ENCODE measurements around the gene EME2.
A peak's percentile ranks its signal among the peaks of the same experiment; 100 is the strongest.

EME2 gene

DNA sequence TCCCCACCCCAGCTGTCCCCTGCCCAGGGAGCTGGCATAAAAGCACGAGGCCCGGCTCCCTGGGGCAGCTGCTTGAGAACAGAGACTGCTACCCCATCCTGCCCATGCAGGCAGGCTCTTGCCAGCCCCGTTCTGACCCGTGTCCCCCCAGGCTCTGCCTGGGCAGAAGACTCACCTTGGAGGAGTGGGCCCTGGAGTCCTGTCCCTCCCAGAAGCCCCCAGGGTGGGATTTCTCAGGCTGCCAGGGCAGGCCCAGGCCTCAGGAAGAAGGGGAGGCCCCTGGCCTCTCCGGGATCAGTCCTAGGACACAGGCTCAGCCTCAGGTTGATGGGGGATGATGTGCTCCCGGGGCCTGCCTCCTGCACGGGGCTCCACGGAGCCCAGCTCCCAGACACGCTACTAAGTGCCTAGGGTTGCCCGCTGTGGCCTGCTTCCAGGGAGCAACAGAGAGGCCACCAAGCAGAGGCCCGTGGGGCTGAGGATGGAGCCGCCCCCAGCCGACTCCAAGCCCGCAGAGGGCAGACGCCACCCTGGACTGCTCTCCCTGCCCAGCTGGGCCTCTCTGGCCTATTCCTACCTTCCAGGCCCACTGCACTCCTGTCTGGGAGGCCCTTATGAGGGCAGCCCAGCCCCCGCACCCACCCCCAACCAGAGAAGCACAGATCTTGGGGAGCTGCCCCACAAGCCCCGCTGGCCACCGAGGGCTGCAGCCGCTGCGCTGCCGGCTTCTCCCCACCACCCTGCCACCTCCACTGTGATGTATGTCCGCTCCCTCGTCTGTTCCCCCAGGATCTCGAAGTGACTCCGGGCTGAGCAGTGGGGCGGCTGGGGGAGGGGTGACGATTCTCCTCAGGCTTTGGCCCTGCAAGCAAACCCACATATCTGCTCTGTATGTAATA lies 3.0 kb upstream of the EME2 start:
- Mint-ChIP-seq H3K27ac (no peak overlapping the region), H3K4me1 (peaks cover 9% of the 10 kb centered on the region), H3K36me3 (peaks cover 6% of the 10 kb centered on the region)

DNA sequence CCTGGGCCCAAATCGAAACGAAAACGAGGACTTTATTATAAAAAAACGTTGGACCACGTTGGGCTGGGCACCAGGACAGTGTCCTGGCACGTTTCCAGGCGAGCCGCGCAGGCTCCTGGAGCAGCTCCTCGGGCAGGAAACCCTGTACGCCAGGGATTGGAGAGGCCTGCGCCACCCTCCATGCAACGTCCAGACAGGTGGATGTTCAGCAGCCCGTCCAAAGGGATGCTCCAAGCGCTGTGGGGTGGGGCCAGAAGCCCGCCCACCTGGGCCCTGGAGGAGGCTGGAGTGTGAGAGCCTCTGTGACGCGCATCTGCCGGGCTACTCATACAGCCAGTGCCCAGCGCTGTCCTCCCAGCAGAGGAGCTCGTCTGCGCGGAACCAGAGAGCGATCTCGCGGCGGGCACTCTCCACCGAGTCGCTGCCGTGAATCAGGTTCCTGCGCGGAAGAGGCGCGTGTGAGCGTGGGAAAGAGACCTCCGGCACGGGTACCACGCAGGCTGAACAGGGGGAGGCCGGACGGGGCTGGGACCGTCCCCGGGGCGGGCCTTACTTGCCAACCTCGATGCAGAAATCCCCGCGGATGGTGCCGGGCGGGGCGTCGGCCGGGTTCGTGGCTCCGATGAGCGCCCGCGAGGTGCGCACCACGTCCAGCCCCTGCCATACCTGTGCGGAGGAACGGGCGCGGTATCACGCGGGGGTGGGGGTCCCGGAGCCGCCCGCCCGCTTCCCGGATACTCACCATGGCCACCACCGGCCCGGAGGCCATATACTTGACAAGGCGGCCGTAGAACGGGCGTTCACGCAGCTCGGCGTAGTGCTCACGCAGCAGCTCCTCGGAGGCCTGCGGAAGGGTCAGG lies 2.1 kb upstream of the EME2 start:
- H3K27ac Mint-ChIP-seq = peak overlapping the region; percentile 72
- H3K4me1 Mint-ChIP-seq = peaks cover 9% of the 10 kb centered on the region
- peak overlapping the region; percentile 82 for H3K4me3 Mint-ChIP-seq
- H3K27me3 Mint-ChIP-seq = no peaks in the 10 kb centered on the region
- no peaks in the 10 kb centered on the region for H3K9me3 Mint-ChIP-seq
- peaks cover 5% of the 10 kb centered on the region for H3K36me3 Mint-ChIP-seq

More for the DNA sequence above, 3.0 kb upstream of the EME2 start:
- Mint-ChIP-seq H3K4me3 (peak overlapping the region; percentile 82), H3K9me3 (no peaks in the 10 kb centered on the region), H3K27me3 (no peaks in the 10 kb centered on the region)

- Mint-ChIP-seq H3K27me3 (no peaks in the 10 kb centered on the region), H3K27ac (peak within 1 kb of the TSS; percentile 99), H3K9me3 (no peaks in the 10 kb centered on the region), H3K4me3 (peak within 1 kb of the TSS; percentile 96), H3K36me3 (peaks cover 5% of the 10 kb centered on the region), H3K4me1 (peaks cover 9% of the 10 kb centered on the region)
Observed at GRCh38 chr16:1771188-1771863, 1.3 kb upstream of the EME2 start, which contains the start of gene NME3. Gene NME3 (minus strand): TSS chr16:1771543. CDS start chr16:1771534, 9 bp downstream.

DNA sequence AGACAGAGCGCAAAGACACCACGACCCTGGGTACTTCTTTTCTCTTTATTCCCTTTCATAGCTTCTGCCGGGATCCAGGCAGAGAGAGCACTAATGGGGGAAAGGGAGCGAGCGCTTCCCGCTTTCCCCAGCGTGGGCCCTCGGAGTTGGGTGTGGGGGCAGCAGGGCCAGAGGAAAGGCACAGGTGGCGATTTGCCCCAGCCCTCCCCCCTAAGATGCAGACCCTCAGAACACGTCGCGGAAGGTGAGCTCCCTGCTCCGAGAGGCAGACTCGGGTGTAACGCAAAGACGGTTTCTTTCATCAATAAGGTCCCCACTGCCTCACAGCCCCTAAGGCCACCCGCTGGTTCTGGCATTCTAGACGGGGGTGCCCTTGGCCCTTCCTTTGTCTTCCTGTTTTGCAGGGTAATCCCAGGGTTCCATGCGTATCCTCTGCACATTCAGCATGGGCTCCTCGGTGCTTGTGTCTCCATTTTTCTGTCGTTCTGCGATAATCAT lies 697 bp upstream of the EME2 start:
- Mint-ChIP-seq H3K36me3 (peaks cover 5% of the 10 kb centered on the region), H3K4me3 (peak overlapping the region; percentile 96), H3K27me3 (no peaks in the 10 kb centered on the region), H3K4me1 (peaks cover 9% of the 10 kb centered on the region), H3K27ac (peak overlapping the region; percentile 99), H3K9me3 (no peaks in the 10 kb centered on the region)

DNA sequence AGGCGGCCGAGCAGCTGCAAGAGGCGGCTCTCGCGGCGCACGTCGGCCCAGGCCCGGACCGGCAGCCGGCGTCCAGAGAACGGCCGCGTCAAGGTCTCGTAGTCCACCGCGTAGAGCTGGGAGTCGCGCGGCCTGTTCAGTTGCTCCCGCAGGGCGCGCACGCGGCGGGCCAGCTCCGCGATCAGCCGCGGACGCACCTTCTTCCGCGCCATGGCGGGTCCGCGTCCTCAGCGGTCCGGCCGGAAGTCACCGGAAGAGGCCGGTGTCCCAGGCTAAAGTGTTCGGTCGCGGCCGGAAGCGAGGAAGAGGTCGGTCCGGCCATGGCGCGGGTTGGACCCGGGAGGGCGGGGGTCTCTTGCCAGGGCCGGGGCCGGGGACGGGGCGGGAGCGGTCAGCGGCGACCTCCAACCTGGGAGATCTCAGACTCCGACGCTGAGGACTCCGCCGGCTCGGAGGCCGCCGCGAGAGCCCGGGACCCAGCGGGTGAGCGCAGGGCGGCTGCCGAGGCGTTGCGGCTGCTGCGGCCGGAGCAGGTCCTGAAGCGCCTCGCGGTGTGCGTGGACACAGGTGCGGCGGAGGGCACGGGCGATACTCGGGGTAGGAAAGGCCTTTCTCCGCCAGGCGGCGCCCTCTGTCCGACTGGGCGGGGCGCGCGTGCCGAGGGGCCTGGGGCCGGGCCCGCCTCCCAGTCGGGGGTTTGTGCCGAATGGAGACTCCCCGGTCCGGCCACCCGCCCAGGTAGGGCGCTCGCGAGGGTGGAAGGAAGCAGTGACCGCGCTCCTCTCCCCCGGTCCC lies 495 bp downstream of the EME2 start, which contains the start of gene MRPS34:
TSS of gene MRPS34 (minus strand) at position 227 of the 795 bp plus-strand sequence. CDS start at position 212, 15 bp downstream.
- Mint-ChIP-seq H3K4me1 (peaks cover 9% of the 10 kb centered on the region), H3K27ac (peak within 1 kb of the TSS; percentile 99), H3K27me3 (no peaks in the 10 kb centered on the region), H3K4me3 (peak within 1 kb of the TSS; percentile 96), H3K36me3 (peaks cover 3% of the 10 kb centered on the region), H3K9me3 (no peaks in the 10 kb centered on the region)

- peak overlapping the region; percentile 96 for H3K4me3 Mint-ChIP-seq
- H3K36me3 Mint-ChIP-seq = peaks cover 3% of the 10 kb centered on the region
- no peaks in the 10 kb centered on the region for H3K9me3 Mint-ChIP-seq
- peaks cover 9% of the 10 kb centered on the region for H3K4me1 Mint-ChIP-seq
- no peaks in the 10 kb centered on the region for H3K27me3 Mint-ChIP-seq
- peak overlapping the region; percentile 23 for H3K27ac Mint-ChIP-seq
Observed at GRCh38 chr16:1773703-1774447, 1.3 kb downstream of the EME2 start.

GRCh38 chr16:1774448-1774780 lies 1.8 kb downstream of the EME2 start:
- no peak overlapping the region for H3K27ac Mint-ChIP-seq
- H3K27me3 Mint-ChIP-seq = no peaks in the 10 kb centered on the region
- H3K4me3 Mint-ChIP-seq = peak overlapping the region; percentile 96
- H3K36me3 Mint-ChIP-seq = peaks cover 3% of the 10 kb centered on the region
- H3K9me3 Mint-ChIP-seq = no peaks in the 10 kb centered on the region
- peaks cover 9% of the 10 kb centered on the region for H3K4me1 Mint-ChIP-seq

GRCh38 chr16:1775006-1775845 lies 2.6 kb downstream of the EME2 start:
- Mint-ChIP-seq H3K4me3 (peak overlapping the region; percentile 26), H3K4me1 (peaks cover 6% of the 10 kb centered on the region), H3K27ac (no peak overlapping the region), H3K27me3 (no peaks in the 10 kb centered on the region), H3K36me3 (peaks cover 3% of the 10 kb centered on the region), H3K9me3 (no peaks in the 10 kb centered on the region)

GRCh38 chr16:1775846-1776671 lies 3.4 kb downstream of the EME2 start:
- Mint-ChIP-seq H3K4me3 (no peak overlapping the region), H3K4me1 (peaks cover 6% of the 10 kb centered on the region), H3K36me3 (peaks cover 3% of the 10 kb centered on the region), H3K9me3 (no peaks in the 10 kb centered on the region), H3K27ac (no peak overlapping the region), H3K27me3 (no peaks in the 10 kb centered on the region)

DNA sequence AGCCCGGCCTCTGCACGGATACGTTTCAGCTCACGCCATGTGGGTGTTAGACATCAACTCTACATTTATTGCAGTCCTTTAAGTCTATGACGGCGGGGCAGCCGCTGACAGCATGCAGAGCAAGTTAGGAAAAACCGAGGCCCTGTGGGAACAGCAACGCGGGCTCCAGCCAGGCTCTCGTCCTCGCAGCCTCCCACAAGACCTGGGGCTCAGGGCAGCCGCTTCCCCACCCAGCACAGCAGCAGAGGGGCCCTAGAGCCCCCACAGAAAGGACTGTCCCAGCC lies 4.0 kb downstream of the EME2 start:
- H3K36me3 Mint-ChIP-seq = peaks cover 3% of the 10 kb centered on the region
- no peak overlapping the region for H3K4me3 Mint-ChIP-seq

GRCh38 chr16:1776991-1777374 lies 4.4 kb downstream of the EME2 start:
- H3K9me3 Mint-ChIP-seq = no peaks in the 10 kb centered on the region
- no peaks in the 10 kb centered on the region for H3K27me3 Mint-ChIP-seq
- H3K4me3 Mint-ChIP-seq = no peak overlapping the region
- peaks cover 15% of the 10 kb centered on the region for H3K4me1 Mint-ChIP-seq
- no peak overlapping the region for H3K27ac Mint-ChIP-seq
- H3K36me3 Mint-ChIP-seq = peaks cover 3% of the 10 kb centered on the region

More for the DNA sequence above, 4.0 kb downstream of the EME2 start:
- Mint-ChIP-seq H3K27me3 (no peaks in the 10 kb centered on the region), H3K9me3 (no peaks in the 10 kb centered on the region), H3K27ac (no peak overlapping the region), H3K4me1 (peaks cover 11% of the 10 kb centered on the region)

GRCh38 chr16:1777375-1778199 lies 5.0 kb downstream of the EME2 start:
- H3K27ac Mint-ChIP-seq = no peak overlapping the region
- H3K4me1 Mint-ChIP-seq = peaks cover 11% of the 10 kb centered on the region
- H3K4me3 Mint-ChIP-seq = no peak overlapping the region

More at GRCh38 chr16:1777375-1778199, 5.0 kb downstream of the EME2 start:
- no peaks in the 10 kb centered on the region for H3K9me3 Mint-ChIP-seq
- H3K27me3 Mint-ChIP-seq = no peaks in the 10 kb centered on the region
- H3K36me3 Mint-ChIP-seq = no peaks in the 10 kb centered on the region
